ENCODE measurements around the gene PIWIL1. TPM values are rescaled to one million over a fixed set of nuclear protein-coding genes. Genes with fewer than 3 reads are reported as not detected.

Gene PIWIL1
- total RNA-seq, 1 experiment from 2014 or later = not detected

- ChIA-PET POLR2A (no interaction called here), CTCF (no interaction called here)
- Mint-ChIP-seq H3K27me3 (ENCODE audit: insufficient read depth, unreplicated experiment) (no peaks in the 10 kb centered on the region), H3K27ac (ENCODE audit: low read depth, unreplicated experiment) (no peak overlapping the region), H3K4me1 (ENCODE audit: insufficient read depth, unreplicated experiment) (peaks cover under 1% of the 10 kb centered on the region), H3K4me3 (ENCODE audit: unreplicated experiment) (no peak overlapping the region), H3K9me3 (ENCODE audit: unreplicated experiment) (peaks cover 11% of the 10 kb centered on the region), H3K36me3 (ENCODE audit: insufficient read depth, unreplicated experiment) (no peaks in the 10 kb centered on the region)
- BruUV-seq (replicated peaks) = no TSS peak
- DNase-seq (ENCODE audit: unreplicated experiment) = no peak
- no peak for TF ChIP-seq CTCF (IDR thresholded peaks at IDR 0.05; ENCODE audit: unreplicated experiment)
- intact Hi-C loops (cut with micrococcal nuclease) = no loop called here
These were observed 7.6 kb downstream of the PIWIL1 start for GRCh38 chr12:130345292-130345691.

GRCh38 chr12:130347588-130347987 is 9.9 kb downstream of the PIWIL1 start:
- ChIA-PET CTCF (no interaction called here), POLR2A (no interaction called here)
- no peak for TF ChIP-seq CTCF (IDR thresholded peaks at IDR 0.05; ENCODE audit: unreplicated experiment)
- BruUV-seq (replicated peaks) = no TSS peak
- DNase-seq (ENCODE audit: unreplicated experiment) = no peak
- Mint-ChIP-seq H3K36me3 (ENCODE audit: insufficient read depth, unreplicated experiment) (no peaks in the 10 kb centered on the region), H3K9me3 (ENCODE audit: unreplicated experiment) (no peaks in the 10 kb centered on the region), H3K27ac (ENCODE audit: low read depth, unreplicated experiment) (no peak overlapping the region), H3K4me1 (ENCODE audit: insufficient read depth, unreplicated experiment) (peaks cover 16% of the 10 kb centered on the region), H3K4me3 (ENCODE audit: unreplicated experiment) (no peak overlapping the region), H3K27me3 (ENCODE audit: insufficient read depth, unreplicated experiment) (no peaks in the 10 kb centered on the region)
- intact Hi-C loops (cut with micrococcal nuclease) = no loop called here

GRCh38 chr12:130350715-130351114 is 13.0 kb downstream of the PIWIL1 start:
- H3K27me3 Mint-ChIP-seq (ENCODE audit: insufficient read depth, unreplicated experiment) = no peaks in the 10 kb centered on the region
- no TSS peak for BruUV-seq (replicated peaks)
- TF ChIP-seq CTCF (IDR thresholded peaks at IDR 0.05; ENCODE audit: unreplicated experiment) = no peak
- ChIA-PET CTCF (interaction anchor here (0.5 to 1.8 kb wide), 11 partner anchors 11 to 469 kb away, joined by 3 to 6 read pairs (median 4); no protein-coding TSS in a partner anchor), POLR2A (no interaction called here)
- intact Hi-C loops (cut with micrococcal nuclease) = no loop called here
- H3K36me3 Mint-ChIP-seq (ENCODE audit: insufficient read depth, unreplicated experiment) = no peaks in the 10 kb centered on the region
- peak overlapping the region; percentile 74 for H3K27ac Mint-ChIP-seq (ENCODE audit: low read depth, unreplicated experiment)
- no peaks in the 10 kb centered on the region for H3K9me3 Mint-ChIP-seq (ENCODE audit: unreplicated experiment)
- DNase-seq (ENCODE audit: unreplicated experiment) = no peak
- no peak overlapping the region for H3K4me3 Mint-ChIP-seq (ENCODE audit: unreplicated experiment)
- H3K4me1 Mint-ChIP-seq (ENCODE audit: insufficient read depth, unreplicated experiment) = peaks cover 23% of the 10 kb centered on the region

- intact Hi-C loops (cut with micrococcal nuclease) = no loop called here
- no TSS peak for BruUV-seq (replicated peaks)
- DNase-seq (ENCODE audit: unreplicated experiment) = peak; percentile 22
- ChIA-PET CTCF (interaction anchor here (0.6 to 1.8 kb wide), 8 partner anchors 12 to 468 kb away, joined by 3 to 6 read pairs (median 5); no protein-coding TSS in a partner anchor), POLR2A (no interaction called here)
- H3K27ac Mint-ChIP-seq (ENCODE audit: low read depth, unreplicated experiment) = peak overlapping the region; percentile 74
- no peak for TF ChIP-seq CTCF (IDR thresholded peaks at IDR 0.05; ENCODE audit: unreplicated experiment)
- H3K27me3 Mint-ChIP-seq (ENCODE audit: insufficient read depth, unreplicated experiment) = no peaks in the 10 kb centered on the region
- peaks cover 23% of the 10 kb centered on the region for H3K4me1 Mint-ChIP-seq (ENCODE audit: insufficient read depth, unreplicated experiment)
- H3K4me3 Mint-ChIP-seq (ENCODE audit: unreplicated experiment) = no peak overlapping the region
- H3K36me3 Mint-ChIP-seq (ENCODE audit: insufficient read depth, unreplicated experiment) = no peaks in the 10 kb centered on the region
- no peaks in the 10 kb centered on the region for H3K9me3 Mint-ChIP-seq (ENCODE audit: unreplicated experiment)
These were observed 13.6 kb downstream of the PIWIL1 start for GRCh38 chr12:130351326-130351725.

Data from MCF 10A (cell line).